Measurements from ENCODE around the gene TTC16.

TTC16 gene

DNA sequence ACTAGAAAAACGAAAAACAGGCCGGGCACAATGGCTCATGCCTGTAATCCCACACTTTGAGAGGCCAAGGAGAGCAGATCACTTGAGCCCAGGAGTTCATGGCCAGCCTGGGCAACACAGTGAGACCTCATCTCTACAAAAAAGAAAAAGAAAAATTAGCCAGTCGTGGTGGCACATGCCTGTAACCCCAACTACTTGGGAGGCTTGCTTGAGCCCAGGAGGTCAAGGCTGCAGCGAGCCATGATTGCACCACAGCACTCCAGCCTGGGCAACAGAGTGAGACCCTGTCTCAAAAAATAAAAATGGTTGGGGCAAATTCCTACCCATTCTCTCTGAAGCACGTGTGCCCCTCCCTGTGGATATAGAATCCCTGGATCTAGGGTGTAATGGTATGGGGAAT lies 17.5 kb upstream of the TTC16 start:
- DNase-seq: no peak

DNA sequence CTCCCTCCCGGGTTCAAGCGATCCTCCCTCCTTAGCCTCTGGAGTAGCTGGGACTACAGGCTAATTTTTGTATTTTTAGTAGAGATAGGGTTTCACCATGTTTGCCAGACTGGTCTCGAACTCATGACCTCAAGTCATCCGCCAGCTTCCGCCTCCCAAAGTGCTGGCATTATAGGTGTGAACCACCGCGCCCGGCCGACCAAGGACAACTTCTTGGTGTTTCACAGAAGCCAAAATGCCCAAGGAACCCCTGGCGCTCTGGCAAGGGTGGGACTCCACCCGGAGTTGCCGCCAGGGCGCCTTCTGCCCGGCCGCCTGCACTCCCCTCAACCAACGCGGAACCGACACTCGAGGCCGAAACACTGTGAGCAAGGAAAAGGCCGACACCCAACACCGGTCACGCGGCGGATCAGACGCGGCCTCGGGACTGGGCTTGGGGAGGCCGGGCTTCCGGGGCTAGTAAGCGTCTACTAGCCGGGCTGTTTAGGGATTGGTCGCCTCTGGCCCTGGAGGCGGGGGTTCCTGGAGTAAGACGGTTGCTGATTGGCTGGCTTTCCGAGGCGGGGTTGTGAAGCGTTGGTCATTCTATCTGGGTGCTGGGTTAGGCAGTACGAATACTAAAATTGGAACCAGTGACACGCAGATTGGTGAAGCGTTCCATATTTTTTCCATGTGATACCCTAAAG lies 16.8 kb upstream of the TTC16 start:
- DNase-seq: peak; percentile 80 to 97

DNA sequence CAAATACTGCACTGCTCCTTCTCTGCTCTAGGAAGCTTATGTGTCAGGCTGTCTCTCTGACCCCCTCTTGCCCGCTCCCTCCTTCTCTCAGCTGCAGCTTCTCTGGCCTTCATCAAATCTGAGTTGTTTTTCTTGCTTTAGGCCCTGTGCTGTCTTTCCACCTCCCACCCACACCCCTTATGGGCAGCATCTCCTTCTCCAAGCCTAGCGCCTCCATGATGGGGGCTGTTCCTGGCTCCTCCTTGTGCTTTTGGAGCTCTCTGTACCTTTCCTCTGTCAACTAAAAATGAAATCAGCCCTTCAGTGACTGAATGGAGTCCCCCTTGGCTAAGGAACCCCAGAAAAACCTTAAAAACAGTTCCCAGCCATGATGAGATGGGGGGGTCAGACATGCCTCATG lies 15.7 kb upstream of the TTC16 start:
- DNase-seq: no peak

DNA sequence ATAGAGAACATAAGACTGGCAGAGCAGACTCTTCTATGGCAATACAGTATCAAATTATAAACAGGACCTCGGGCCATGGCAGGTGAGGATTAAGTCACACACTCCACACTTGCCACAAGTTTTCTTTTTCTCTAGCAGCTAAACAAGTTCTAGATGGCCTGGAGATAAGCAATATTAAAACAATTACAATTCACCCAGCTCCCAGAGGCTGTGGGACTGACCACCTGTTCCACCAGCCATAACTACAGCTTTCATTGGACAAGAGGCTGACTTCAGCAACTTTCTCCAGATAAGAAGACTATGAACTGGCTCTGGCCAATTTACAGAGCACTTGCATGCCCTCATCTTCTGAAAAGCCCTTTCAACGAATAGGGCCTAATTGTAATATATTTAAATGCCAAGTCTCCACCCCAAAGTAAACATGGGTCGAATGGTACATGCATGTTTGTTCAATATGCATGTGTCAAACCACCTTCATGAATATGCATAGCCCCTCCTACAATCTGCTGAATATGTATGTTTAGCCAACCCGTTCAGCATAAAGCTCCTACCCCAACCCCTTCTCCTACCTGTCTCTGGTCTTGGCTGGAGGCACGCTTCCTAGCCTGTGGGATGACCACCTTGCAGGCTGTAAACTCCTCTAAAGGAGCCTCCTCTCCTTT lies 15.2 kb upstream of the TTC16 start:
- no peak for DNase-seq

DNA sequence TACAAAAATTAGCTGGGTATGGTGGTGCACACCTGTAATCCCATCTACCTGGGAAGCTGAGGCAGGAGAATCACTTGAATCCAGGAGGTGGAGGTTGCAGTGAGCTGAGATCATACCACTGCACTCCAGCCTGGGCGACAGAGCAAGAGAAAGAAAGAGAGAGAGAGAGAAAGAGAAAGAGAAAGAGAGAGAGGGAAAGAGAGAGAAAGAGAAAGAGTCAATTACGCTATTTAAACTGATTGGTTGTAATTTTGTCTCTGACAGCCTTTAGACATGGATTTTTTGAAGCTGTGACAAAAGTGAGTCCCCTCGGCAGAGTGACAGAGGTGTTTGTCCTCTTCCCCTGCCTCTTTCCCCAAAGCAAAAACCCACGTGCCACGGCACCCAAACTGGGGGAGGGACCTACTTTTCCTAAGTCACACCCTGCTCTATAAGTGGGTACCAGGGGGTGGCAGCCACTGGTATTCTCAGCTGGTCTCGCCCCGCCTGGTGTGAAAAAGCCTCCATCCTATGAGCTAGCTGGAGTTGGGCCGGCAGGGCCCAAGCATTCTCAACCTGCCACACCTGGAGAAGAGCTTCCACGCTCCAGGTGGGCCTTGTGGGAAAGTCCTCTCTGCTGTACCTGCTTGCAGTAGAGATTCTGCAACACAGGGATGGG lies 12.5 kb upstream of the TTC16 start:
- no peak for DNase-seq

DNA sequence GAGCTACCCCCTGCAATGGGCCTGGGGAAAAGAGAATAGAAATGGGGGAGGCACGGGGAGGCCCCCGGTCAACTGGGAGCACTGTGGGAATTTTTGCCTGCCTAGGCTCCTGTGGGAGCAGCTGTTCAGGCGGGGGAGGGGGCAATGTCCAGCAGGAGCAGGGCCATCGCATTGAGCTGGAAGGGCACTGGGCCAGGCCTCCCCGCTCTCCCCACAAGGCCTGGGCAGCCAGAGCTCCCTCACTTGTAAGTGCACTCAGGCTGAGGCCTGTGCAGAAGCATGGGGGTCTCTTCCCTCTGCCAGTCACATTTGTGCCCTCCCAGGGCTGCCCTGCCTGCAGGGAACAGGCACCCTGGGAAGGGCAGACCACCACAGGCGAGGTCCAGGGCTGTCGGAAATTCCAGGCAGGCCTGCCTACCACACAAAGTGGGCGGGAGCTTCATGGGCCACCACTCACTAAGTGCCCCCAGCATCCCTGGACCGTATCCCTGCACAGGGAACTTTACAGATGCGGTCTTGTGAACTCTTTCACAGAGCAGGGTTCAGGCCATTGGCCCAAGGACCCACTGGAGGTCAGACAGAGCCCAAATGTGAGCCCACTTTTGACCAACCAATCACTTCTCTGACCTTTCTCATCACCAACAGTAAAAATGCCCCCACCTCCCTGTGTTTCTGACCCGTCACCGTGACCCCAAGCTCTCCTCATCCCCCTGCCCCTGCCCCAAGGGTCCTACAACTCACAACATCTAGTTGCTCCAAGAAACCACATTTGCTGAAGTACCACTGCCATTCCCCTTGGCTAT lies 10.1 kb upstream of the TTC16 start:
- DNase-seq: no peak

DNA sequence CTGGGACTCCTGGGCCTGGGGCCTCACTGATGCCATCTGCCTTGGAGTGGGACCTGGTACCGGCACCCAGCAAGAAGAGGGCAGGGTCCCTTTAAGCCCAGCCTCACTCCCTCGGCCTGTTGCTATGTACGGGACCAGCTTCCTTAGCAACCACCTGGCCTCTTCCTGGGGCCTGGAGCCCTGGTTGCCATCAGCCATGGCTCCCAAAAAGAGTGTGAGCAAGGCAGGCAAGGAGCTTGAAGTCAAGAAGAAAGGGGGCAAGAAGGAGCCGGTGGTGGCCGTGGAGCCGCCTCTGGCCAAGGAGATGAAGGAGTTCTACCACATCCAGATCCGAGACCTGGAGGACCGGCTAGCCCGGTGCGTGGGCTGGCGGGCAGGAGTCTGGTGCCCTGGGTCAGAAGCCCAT lies 9.0 kb upstream of the TTC16 start, which contains the start of gene CFAP157:
Gene CFAP157, plus strand, starts transcription at position 153 of the 406 bp plus-strand sequence. Its CDS starts 44 bp downstream, at position 197.
- DNase-seq: no peak

DNA sequence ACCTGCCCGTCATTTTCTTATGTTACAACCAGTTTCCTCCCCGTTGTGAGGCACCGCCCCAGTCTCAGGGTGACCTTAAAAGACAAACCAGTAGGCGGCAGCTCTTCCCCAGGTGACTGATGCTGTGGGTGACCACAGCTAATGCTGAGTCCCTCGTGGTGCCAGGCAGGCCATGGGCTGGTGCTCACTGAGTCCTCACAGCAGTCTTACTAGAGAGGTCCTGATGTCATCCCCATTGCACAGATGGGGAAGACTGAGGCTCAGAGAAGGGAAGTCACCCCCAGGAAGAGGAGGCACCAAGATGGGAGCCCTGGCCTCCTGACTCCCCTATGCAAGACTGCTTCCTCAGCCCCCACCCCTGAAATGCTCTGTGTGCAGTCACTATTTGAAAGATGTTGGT lies 8.1 kb upstream of the TTC16 start:
- DNase-seq: no peak

DNA sequence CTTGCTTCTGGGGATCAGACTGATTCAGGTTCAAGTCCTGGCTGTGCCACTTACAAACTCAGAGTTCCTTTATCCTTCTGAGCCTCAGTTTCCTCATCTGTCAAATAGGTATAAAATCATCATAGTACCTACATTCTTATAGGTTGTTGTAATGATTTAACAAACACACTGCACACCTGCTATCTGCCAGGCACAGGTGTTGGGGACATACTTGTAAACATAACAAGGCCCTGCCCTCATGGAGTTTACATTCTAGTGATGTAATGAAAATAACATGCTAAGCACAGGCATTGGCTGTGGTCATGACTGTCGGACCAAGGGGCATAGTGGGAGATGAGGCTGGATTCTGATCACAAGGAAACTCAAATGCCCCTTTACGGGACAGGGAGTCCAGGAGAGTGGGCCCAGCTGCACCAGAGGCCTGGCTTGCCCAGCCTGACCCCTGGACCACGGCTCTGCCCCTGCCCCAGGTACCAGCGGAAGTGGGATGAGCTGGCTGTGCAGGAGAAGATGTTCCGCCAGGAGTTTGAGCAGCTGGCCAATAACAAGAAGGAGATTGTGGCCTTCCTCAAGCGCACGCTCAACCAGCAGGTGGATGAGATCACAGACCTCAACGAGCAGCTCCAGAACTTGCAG lies 6.8 kb upstream of the TTC16 start:
- DNase-seq: no peak

DNA sequence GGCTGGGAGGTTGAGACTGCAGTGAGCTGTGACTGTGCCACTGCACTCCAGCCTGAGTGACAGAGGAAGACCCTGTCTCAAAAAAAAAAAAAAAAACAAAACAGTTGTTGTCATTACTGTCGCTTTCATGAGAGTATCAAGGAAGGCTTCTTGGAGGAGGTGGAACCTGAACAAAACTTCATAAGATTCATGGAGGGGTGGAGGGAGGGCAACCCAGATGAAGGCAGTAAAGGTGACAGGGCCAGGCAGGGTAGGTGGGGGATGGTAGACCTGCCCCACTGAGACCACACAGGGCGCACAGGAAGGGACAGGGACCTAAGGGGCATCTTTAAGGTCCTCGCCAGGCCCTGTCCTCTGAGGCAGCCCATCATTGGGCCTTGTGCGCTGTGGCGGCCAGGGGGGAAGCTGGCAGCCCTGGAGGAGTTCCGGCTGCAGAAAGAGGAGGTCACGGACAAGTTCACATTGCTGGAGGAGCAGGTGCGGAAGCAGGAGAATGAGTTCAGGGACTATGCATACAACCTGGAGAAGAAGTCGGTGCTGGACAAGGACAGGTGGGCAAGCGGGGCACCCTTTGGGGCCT lies 5.6 kb upstream of the TTC16 start:
- no peak for DNase-seq

DNA sequence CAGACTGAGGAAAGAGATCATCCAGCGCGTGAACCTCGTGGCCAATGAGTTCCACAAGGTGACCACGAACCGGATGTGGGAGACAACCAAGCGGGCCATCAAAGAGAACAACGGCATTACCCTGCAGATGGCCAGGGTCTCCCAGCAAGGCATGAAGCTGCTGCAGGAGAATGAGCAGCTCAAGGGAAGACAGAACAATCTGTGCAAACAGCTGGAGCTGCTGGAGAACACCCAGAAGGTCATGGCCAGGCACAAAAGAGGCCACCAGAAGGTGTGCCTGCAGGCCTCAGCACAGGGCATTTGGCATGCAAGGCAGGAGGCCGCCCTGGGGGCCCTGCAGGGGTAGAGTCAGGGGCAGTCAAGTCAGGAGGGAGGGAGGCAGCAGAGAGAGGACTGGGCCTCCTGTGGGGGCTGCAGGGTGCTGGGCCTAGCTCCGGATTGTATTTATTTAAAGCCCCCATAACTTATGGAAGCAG lies 4.6 kb upstream of the TTC16 start:
- no peak for DNase-seq

DNA sequence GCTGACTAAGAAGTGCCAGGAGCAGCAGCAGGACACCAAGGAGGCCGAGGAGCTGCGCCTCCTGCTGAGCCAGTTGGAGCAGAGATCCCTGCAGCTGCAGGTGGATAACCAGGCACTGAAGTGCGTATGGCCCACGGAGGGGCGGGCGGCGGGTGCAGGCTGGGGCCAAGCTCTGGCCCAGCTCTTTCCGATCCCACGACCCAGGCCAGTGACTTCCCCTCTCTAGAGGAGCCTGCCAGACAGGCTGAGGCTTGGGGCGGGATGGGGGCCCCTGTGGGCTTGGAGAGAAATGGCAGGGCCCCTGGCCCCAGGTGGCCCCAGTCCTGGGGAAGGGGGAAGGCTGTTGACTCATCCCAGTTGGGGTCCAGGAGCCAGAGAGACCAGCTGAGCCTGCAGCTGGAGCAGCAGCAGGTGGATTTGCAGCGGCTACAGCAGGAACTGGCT lies 4.0 kb upstream of the TTC16 start:
- DNase-seq: no peak

DNA sequence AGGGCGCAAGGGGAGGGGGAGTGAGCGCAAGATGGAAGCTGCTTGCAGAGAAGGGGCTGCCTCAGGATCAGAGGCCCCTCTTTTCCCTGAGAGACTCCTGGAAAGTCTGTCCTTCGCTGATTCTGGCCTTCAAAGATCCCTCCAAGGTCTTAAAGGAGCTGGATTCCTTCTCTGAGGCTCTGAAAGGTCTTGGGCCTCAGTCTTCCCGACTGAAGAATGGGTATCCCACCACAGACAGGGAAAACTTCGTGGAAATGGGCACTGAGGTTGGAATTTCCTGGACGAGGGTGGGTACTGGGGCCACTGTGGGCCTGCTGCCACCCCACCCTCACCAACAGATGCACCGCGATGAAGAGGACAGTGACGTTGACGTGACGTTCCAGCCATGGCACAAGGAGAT lies 3.5 kb upstream of the TTC16 start:
- DNase-seq: no peak

DNA sequence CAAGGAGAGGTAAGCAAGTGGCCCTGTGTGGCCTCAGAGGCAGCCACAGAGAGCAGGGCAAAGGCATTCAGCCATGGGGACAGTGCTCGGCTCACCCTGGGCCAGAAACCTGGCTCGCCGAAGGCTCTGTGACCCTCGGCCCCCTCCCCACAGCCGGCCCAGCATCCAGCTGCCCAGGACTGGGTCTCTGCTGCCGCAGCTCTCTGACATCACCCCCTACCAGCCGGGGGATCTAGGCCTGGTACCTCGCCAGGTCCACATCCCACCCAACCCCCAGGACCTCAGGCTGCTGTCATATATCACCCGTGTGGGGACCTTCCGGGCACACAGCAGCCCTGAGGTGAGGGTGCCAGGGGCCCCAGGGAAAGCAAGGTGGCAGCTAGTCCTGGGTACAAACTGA lies 3.0 kb upstream of the TTC16 start:
- no peak for DNase-seq

DNA sequence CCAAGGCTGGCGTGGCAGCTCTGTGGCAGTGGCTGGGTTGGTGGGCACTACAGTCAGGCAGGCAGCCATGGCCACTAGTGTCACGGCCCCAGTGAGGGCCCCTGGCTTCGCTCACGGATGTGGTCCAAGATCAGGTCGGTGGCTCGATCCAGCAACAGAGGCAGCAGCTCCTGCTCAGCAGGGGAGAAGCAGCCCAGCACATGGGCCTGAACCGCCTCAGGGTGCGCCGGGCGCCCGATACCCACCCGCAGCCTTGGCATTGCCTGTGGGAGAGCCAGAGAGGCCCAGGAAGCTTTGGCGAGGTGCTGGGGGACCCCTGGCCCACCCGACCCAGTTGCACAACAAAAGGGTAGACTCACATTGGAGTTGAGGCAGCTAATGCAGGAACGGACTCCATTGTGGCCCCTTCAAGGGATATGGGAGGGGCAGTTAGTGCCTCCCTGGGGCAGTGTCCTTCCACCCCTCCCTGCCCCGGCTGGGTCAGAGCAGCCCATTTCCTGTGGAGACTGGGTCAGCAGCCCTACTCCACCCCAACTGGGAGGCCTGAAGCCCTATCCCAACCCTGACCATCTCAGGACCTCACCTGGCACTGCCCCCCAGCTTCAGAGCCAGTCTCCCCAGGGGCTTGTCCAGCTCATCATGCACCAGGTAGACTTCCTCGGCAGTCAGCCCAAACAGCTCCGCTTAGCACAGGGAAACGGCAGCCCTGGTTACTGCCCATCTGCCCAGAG lies 1.7 kb upstream of the TTC16 start:
- DNase-seq: no peak

DNA sequence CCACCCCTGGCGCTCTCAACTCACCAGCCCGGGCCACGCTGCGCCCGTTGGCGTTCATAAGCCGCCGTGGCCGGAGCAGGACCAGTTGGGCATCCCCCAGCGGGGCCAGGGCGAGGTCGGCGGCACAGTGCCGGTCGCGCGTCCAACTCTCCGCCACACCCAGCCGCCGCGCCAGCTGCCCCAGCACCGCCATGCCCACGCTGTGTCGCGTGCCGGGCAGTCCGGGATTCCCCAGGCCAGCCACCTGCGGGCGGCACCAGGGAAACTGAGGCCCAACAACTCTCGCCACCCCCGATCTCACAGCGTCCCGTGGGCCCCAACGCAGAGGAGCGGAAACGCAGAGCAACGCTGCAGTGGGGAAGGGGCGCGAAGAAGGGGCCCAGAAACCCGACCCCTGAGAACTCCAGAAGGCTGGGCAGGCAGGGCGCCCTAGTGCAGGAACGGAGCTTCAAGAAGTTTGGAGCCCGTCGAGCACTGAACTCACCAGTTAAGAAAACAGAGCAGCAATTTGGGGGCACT lies 869 bp upstream of the TTC16 start:
- DNase-seq: no peak

DNA sequence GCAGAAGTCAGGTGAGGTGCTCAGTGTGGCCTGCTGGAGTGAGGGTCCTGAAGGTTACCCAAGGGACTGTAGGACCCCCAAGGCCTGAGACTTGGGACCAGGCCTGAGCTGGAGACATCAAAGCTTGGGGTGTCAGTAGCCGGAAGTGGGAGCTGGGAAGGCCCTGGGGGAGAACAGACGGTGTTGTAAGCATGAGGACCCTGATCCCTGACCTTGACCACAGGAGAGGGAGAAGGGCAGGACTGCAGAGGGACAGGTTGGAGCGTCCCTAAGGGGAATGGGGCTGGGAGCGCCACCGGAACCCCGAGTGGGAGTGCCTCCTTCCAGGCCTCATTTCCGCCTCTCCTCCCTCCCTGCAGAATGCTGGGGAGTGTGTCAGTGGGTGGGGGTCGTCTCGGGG lies 533 bp downstream of the TTC16 start:
- DNase-seq: no peak

DNA sequence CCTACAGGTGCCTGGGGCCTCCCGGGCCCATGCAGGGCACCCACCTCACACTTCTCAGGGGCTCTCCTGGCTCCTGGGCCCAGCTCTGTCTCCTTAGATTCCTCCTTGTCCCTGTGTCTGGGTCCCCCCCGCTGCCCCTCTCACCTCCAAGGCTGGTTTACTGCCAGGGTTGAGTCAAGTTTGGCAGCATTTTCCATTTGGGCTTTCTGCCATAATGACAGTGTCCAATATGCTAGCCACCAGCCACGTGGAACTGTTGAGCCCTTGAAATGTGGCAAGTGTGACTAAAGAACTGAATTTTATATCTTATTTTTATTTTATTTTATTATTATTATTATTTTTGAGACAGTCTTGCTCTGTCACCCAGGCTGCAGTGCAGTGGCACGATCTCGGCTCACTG lies 1.9 kb downstream of the TTC16 start:
- no peak for DNase-seq

DNA sequence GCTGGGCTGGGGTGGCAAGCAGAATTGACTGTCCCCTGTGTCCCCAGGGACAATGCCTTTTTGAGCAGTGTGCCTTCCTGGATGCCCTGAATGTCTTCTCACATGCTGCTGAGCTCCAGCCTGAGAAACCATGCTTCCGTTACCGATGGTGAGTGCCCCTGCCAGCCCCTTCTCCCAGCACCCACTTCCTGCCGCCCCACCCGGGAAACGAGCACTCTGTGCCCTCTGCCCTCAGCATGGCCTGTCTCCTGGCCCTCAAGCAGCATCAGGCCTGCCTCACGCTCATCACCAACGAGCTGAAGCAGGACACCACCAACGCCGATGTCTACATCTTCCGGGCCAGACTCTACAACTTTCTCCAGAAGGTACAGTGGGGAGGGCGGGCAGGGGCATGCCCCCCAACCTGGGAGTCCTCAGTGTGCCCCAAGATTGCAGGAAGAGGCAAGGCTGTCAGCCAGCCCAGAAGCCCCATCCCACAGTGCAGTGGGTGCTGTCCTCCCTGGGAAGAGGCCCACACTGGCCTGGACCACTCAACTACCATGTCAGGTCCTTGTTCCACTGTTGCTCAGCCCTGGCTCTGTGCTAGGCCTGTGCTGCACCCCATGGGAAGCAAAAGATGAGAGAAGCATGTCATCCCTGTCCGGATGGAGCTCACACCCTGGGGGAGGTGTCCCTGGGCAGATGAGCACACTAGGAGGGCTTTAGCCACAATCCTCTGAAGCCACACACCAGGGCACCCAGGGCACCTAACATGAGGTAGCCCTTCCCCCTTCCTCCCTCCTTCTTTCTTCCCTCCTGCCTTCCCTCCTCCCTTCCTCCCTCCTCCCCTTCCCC lies 4.4 kb downstream of the TTC16 start:
- DNase-seq: no peak

DNA sequence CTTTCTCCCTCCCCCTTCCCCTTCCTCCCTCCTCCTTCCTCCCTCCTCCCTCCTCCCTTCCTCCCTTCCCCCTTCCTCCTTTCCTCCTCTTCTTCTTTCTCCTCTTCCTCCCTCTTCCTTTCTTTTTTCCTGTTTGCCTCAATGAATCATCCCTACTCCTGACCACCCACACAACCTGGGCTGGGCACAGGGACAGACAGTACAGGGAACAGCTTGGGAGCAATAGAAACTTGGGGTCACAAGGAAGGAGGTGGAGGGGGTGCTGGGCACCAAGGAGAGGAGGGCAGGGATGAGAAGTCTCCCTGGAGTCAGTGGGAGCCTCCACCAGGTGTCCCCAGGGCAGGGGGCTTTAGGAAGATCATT lies 5.0 kb downstream of the TTC16 start:
- DNase-seq: no peak
